Amygdala (tissue), 56 donors: ENCODE measurements around the gene CERS6.
"Not testable (repeated sequence)": the region's sequence is repeated elsewhere in the genome, so short reads cannot be mapped to it uniquely, and the experiment has no call there.

Experiments
- DNase-seq, 56 donors: peaks; one replicate each; lab custom pipeline; 2025; lab: John Stamatoyannopoulos, UW

The CERS6 gene

GRCh38 chr2:168466190-168466737, 10.2 kb downstream of the CERS6 start:
- DNase-seq, result no peak

GRCh38 chr2:168466834-168467565, 10.9 kb downstream of the CERS6 start:
- no peak for DNase-seq

GRCh38 chr2:168467729-168468128, 11.7 kb downstream of the CERS6 start:
- no peak for DNase-seq

- DNase-seq, result no peak
Observed at GRCh38 chr2:168468354-168468753, 12.3 kb downstream of the CERS6 start.

- no peak for DNase-seq
Observed at GRCh38 chr2:168469281-168469988, 13.4 kb downstream of the CERS6 start.

DNA sequence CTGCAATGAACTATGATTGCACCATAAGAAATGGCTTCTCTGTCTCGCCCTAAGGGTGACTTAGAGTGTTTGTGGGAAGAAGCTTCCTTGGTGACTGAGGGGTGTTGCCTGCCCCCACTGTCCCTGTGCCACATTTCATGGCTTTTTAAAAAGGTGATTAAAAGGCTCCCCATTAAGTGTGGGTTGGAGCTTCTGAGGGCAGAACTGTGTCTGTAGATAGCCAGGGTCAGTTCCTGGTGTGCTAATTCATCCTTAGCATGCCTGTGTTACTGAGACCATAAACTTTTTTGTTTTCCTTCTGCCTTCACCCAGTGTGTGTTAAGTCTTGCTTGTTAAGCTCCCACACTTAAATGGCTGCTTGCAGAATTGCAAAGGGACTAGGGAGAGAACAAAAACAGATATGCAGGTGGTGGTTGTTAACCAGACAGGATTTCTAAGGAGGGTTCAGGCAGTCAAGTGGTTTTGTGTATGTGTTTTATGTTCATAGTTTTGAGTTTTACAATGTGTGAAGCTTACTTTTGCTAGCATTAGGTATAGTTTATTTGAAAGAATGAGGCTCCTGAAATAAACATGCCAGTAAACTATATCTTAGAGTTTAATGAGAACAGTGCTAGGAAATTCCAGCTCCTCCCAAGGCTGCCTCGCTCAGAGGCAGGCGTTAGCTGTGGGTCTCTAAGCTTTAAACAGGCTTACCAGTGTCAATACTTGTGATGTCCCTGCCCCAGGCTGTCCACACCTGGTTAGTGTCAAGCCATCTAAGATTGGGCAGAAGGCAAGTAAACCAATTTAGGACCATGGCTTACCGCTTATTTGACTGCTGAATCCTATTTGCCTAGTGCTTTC, 14.5 kb downstream of the CERS6 start:
- no peak for DNase-seq

DNA sequence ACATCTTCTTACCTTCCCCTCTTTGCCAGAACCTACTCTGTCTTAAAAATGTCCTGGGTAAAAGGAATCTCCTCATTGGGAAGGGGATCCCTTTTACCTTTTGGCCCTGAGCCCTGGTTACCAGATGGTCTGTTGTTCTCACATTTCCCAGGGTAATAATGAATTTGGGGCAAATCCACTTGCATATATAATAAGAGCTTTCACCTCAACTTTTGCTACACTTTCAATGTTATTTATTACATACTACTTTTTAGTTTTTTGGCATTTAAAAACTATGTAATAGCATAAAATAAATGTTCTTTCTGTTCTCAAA, 15.0 kb downstream of the CERS6 start:
- DNase-seq, result no peak

DNA sequence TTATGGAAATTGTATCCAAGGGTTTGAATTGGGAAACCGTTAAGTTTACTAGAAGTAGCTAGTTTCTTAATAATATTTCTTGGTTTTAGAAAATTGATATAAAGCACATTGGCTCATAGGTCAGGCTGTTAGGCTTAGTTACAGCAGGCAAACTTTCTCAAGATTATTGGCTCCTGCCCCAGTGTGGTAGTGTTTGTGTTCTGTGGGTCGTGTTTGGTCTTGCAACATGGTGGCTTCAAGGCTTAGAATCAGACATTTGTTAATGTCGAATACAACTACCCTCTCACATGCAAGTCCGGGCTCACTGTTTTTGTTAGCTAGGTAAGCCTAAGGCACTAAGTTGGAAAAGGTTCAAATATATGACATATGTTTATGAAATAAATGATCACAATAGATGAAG, 19.6 kb downstream of the CERS6 start:
- DNase-seq, result no peak

GRCh38 chr2:168478206-168478605, 22.1 kb downstream of the CERS6 start:
- no peak for DNase-seq

- DNase-seq, result no peak
Observed at GRCh38 chr2:168480356-168480755, 24.3 kb downstream of the CERS6 start.

- DNase-seq, result no peak
Observed at GRCh38 chr2:168480825-168481585, 24.9 kb downstream of the CERS6 start.

- no peak for DNase-seq
Observed at GRCh38 chr2:168482269-168482668, 26.2 kb downstream of the CERS6 start.

DNA sequence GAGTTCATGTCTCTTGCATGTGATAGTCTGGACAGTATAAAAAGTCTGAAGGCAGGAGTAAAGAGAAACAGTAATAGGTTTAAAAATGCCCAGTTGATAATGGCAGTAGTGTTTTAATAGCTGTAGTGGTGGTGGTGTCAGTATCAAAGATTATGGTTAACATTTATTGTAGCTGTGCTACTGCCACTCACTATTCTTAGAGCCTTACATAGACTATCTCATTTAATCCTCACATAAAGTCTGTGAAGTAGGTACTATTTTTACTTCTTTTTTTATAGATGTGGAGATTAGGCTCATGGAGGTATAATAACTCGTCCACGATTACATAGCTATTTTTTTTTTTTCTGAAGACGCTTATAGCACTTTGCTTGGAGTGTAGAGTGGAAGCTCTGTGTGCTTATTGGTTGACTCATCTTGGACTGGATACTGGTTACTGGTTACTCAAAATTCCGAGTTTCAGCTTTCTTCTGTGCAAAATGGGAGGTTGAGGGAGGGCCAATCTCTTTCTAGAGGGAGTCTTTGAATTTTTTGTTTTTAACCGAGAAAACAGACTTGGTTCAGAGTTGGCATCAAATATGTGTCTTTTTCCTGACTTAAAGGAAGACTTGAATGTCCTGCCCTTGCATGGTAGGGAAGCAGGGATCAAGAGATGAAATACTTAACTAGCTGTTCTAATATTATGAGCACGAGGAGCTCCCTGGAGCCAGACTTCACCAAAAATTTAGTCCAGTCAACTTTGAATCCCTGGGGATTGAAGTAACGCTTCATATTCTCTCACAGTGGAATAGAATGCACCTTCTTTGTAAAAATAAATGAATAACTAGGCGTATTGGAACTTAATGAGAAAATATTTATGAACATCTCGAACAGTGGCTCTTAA, 27.1 kb downstream of the CERS6 start:
- no peak for DNase-seq

DNA sequence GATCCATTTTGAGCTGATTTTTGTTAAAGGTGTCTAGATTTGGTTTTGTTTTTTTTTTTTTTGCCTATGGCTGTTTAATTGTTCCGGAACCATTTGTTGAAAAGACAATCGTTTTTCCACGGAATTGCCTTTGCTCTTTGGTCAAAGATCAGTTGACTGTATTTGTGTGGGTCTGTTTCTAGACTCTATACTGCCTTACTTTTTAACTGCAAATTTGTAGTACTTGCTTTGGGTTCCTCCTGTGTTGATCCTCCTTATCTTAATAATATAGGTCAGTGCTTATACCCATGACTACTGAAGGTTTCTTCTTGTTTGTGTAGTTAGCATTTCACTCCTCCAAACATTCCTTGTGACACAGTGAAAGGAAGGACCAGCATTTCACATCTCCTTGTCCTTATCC, 30.4 kb downstream of the CERS6 start:
- DNase-seq, result no peak

- no peak for DNase-seq
Observed at GRCh38 chr2:168490015-168490874, 34.2 kb downstream of the CERS6 start.

DNA sequence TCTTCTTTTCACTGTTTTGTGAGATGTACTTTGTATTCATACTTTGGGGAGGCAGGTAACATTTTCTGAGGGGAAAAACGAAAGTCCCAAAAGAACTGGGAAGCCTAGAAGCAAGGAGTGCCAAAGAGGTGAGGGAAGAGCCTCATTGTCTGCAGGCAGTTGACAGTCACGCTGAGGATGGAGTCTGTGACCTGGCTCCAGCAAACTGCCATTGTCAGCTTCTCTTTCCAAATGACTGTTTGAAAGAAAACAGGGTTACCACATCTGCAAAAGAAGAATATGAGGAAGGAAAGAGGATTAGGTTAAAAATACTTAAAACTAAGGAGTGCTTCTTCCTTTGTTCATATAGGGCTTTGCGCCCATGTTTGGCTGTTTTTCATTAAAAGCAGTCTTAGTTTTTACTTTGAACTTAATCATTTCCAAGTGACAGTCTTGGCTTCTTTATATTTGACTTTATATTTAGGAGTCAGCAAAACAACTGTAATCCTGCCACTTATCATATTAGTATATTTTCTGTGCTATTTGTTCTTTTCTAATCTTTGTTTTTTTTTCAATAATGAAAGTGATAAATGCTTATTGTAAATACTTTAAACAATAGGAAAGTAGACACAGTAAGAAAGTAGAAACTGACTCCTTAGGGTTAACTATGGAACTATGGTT, 35.0 kb downstream of the CERS6 start:
- DNase-seq, result no peak

DNA sequence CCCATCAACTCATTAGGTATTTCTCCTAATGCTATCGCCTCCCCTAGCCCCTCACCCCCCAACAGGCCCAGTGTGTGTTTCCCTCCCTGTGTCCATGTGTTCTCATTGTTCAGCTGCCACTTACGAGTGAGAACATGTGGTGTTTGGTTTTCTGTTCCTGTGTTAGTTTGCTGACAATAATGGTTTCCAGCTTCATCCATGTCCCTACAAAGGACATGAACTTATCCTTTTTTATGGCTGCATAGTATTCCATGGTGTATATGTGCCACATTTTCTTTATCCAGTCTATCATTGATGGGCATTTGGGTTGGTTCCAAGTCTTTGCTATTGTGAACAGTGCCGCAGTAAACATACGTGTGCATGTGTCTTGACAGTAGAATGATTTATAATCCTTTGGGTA, 35.7 kb downstream of the CERS6 start:
- not testable (repeated sequence) for DNase-seq

- DNase-seq, result not testable (repeated sequence)
Observed at GRCh38 chr2:168493219-168493618, 37.1 kb downstream of the CERS6 start.
